ENCODE measurements around the gene HES4. TPM values are rescaled to one million over a fixed set of nuclear protein-coding genes. Genes with fewer than 3 reads are reported as not detected.

Gene HES4
- total RNA-seq, 1 donor = 3.6 TPM

DNA sequence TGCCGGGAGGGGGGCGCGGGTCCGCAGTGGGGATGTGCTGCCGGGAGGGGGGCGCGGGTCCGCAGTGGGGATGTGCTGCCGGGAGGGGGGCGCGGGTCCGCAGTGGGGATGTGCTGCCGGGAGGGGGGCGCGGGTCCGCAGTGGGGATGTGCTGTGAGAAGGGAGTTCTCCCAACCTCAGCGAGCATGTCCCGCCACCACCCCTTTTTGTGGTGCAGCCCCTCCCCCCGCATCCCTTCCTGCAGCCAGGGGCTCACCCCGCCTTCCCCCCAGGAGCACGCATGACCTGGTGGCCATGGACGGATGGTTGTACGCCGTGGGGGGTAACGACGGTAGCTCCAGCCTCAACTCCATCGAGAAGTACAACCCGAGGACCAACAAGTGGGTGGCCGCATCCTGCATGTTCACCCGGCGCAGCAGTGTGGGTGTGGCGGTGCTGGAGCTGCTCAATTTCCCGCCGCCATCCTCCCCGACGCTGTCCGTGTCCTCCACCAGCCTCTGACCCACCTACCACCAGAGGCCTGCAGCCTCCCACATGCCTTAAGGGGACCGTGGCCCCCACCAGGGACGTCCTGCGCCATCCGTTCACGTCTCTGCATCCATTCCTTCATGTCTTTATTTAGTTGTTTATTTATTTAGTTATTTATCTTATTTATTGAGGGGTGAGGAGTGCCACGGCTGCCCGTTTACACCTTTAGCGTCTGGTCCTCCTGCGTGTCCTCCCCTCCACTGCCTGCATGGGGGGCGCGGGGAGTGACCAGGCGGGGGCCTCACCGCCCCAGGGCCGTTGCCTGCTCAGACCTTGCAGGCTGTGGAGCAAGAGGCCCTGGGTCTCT lies 35.0 kb downstream of the HES4 start:
- peaks cover 24% of the 10 kb centered on the region for H3K4me1 ChIP-seq (ENCODE audit: insufficient read depth, low read length)
- peaks cover 3% of the 10 kb centered on the region for H3K27me3 ChIP-seq (ENCODE audit: insufficient read depth, low read length)
- no peaks in the 10 kb centered on the region for H3K9me3 ChIP-seq (ENCODE audit: low read depth, low read length)
- H3K4me3 ChIP-seq (ENCODE audit: low read length) = no peak overlapping the region

GRCh38 chr1:963746-964525 lies 36.0 kb downstream of the HES4 start:
- H3K9me3 ChIP-seq (ENCODE audit: low read depth, low read length) = no peaks in the 10 kb centered on the region
- peaks cover 30% of the 10 kb centered on the region for H3K4me1 ChIP-seq (ENCODE audit: insufficient read depth, low read length)
- no peak overlapping the region for H3K4me3 ChIP-seq (ENCODE audit: low read length)

GRCh38 chr1:963301-963651 lies 36.6 kb downstream of the HES4 start:
- Histone ChIP-seq H3K27me3 (ENCODE audit: insufficient read depth, low read length) (no peaks in the 10 kb centered on the region), H3K4me3 (ENCODE audit: low read length) (no peak overlapping the region), H3K9me3 (ENCODE audit: low read depth, low read length) (no peaks in the 10 kb centered on the region), H3K4me1 (ENCODE audit: insufficient read depth, low read length) (peaks cover 34% of the 10 kb centered on the region)

More at GRCh38 chr1:963746-964525, 36.0 kb downstream of the HES4 start:
- H3K27me3 ChIP-seq (ENCODE audit: insufficient read depth, low read length) = no peaks in the 10 kb centered on the region

GRCh38 chr1:962381-963300 lies 37.3 kb downstream of the HES4 start:
- no peak overlapping the region for H3K4me3 ChIP-seq (ENCODE audit: low read length)

GRCh38 chr1:961132-961669 lies 38.7 kb downstream of the HES4 start:
- Histone ChIP-seq H3K4me1 (ENCODE audit: insufficient read depth, low read length) (peaks cover 36% of the 10 kb centered on the region), H3K4me3 (ENCODE audit: low read length) (peak overlapping the region; percentile 41), H3K27me3 (ENCODE audit: insufficient read depth, low read length) (no peaks in the 10 kb centered on the region), H3K9me3 (ENCODE audit: low read depth, low read length) (no peaks in the 10 kb centered on the region)

More at GRCh38 chr1:962381-963300, 37.3 kb downstream of the HES4 start:
- Histone ChIP-seq H3K27me3 (ENCODE audit: insufficient read depth, low read length) (no peaks in the 10 kb centered on the region), H3K4me1 (ENCODE audit: insufficient read depth, low read length) (peaks cover 40% of the 10 kb centered on the region), H3K9me3 (ENCODE audit: low read depth, low read length) (no peaks in the 10 kb centered on the region)

GRCh38 chr1:960363-961131 lies 39.4 kb downstream of the HES4 start, which contains the start of gene KLHL17:
TSS of gene KLHL17 (plus strand) at chr1:960584. CDS start at chr1:960694, 110 bp downstream.
- Histone ChIP-seq H3K9me3 (ENCODE audit: low read depth, low read length) (no peaks in the 10 kb centered on the region), H3K4me3 (ENCODE audit: low read length) (peak within 1 kb of the TSS; percentile 41), H3K4me1 (ENCODE audit: insufficient read depth, low read length) (peaks cover 35% of the 10 kb centered on the region), H3K27me3 (ENCODE audit: insufficient read depth, low read length) (no peaks in the 10 kb centered on the region)

- H3K4me1 ChIP-seq (ENCODE audit: insufficient read depth, low read length) = peaks cover 36% of the 10 kb centered on the region
- H3K27me3 ChIP-seq (ENCODE audit: insufficient read depth, low read length) = no peaks in the 10 kb centered on the region
- peak overlapping the region; percentile 41 for H3K4me3 ChIP-seq (ENCODE audit: low read length)
- no peaks in the 10 kb centered on the region for H3K9me3 ChIP-seq (ENCODE audit: low read depth, low read length)
These were observed 40.0 kb downstream of the HES4 start for GRCh38 chr1:959731-960362.

DNA sequence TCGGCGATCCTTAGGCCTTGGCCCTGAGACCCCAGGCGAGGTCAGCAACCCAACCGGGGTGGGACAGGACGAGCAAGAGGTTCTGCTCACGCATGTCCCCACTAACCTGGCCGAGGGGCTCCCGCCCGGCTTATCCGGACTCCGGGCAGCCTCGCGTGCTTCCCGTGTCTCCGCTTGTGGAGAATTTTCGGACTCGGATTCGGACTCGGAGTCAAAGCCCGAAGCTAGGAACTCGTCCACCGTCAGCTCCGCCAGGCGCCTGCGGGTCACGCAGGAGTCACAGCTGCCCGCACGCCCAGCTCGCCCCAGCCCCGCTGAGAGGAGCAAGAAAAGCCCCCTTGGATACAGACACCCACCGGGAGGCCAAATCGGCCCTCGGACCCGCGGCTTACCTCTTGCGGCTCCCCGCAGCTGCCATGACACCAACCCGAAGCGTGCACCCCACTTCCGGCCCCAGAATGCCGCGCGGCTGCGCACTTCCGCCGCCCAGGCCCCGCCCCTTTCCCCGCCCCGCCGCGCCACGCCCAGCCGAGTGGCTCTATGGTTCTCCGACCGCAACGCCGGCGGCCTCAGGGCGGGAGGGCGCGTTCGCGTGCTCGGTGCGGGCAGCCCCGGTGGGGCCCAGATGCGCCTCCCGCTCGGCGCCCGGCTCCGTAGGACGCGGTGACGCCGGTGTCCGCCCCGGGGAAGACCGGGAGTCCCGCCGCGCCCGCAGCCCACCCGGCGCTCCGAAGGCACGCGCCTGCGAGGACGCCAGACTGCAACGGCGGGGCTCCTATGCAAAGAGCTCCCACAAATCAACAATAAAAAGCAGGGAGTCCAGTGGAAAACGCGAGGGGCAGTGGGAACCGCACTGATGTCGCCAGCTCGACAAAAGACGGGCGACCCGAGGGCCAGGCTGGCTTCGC lies 40.8 kb downstream of the HES4 start, which contains the start of gene NOC2L:
TSS of gene NOC2L (minus strand) at position 434 of the 908 bp plus-strand sequence. CDS start at position 418, 16 bp downstream.
- no peaks in the 10 kb centered on the region for H3K27me3 ChIP-seq (ENCODE audit: insufficient read depth, low read length)
- H3K4me3 ChIP-seq (ENCODE audit: low read length) = peak within 1 kb of the TSS; percentile 97
- peaks cover 36% of the 10 kb centered on the region for H3K4me1 ChIP-seq (ENCODE audit: insufficient read depth, low read length)
- no peaks in the 10 kb centered on the region for H3K9me3 ChIP-seq (ENCODE audit: low read depth, low read length)

GRCh38 chr1:956636-957035 lies 43.3 kb downstream of the HES4 start:
- Histone ChIP-seq H3K4me3 (ENCODE audit: low read length) (no peak overlapping the region), H3K9me3 (ENCODE audit: low read depth, low read length) (no peaks in the 10 kb centered on the region), H3K4me1 (ENCODE audit: insufficient read depth, low read length) (peaks cover 36% of the 10 kb centered on the region), H3K27me3 (ENCODE audit: insufficient read depth, low read length) (no peaks in the 10 kb centered on the region)

DNA sequence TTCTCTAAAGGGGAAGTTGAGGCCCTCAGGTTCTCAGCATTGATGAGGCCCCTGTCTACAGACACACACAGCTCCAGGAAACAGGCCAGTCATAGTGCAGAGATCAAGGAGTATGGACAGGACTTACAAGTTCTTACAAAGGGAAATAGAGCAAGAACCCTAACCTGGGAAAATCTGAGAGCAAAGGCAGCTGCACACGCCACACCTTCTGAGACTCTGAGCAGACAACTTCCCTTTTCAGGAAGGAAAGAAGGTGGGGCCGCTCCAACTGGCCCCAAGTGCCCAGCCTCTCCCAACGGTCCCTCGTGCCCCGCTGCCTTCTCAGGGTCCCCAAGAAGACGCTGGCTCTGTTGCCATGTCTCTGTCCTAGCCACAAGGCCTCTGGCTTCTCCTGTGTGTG lies 44.4 kb downstream of the HES4 start:
- peaks cover 31% of the 10 kb centered on the region for H3K4me1 ChIP-seq (ENCODE audit: insufficient read depth, low read length)

GRCh38 chr1:954927-955326 lies 45.0 kb downstream of the HES4 start:
- H3K4me3 ChIP-seq (ENCODE audit: low read length) = no peak overlapping the region
- H3K9me3 ChIP-seq (ENCODE audit: low read depth, low read length) = no peaks in the 10 kb centered on the region

More for the DNA sequence above, 44.4 kb downstream of the HES4 start:
- Histone ChIP-seq H3K4me3 (ENCODE audit: low read length) (no peak overlapping the region), H3K27me3 (ENCODE audit: insufficient read depth, low read length) (no peaks in the 10 kb centered on the region), H3K9me3 (ENCODE audit: low read depth, low read length) (no peaks in the 10 kb centered on the region)

DNA sequence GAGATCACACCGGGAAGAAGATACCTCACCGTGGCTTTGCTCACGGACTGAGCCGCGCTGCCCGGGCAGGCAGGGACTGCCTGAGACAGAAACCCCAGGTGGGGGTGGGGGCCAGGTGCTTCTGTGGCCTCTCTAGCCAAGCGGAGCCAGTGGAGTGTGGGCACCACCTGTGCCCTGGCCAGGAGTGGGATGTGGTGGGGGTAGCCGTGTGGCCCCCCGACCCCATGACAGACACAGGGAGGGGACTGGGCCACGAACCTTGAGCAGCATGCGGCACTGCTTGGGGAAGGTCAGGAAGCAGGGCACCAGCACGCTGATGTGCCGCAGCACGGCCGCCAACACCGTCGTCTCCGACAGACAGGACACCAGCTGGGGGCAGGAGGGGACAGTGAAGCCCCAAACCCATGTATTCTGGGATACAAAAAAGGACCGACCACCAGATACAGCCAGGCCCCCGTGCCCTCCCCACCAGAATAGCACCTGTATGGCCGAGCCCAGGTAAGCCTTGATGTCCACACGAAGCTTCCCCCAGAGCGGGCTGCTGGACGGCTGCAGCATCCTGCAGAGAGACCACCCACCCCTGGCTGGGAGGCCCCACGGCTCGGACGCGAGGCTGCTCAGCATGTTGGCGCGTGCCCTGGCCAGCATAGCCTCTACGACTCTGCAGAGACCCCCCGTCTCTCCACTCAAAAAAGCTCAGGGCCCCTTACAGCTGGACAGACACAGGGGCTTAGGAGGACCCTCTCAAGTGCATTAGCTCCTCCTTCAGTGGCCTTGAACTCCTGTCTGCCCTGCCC lies 46.2 kb downstream of the HES4 start:
- no peaks in the 10 kb centered on the region for H3K27me3 ChIP-seq (ENCODE audit: insufficient read depth, low read length)
- peaks cover 25% of the 10 kb centered on the region for H3K4me1 ChIP-seq (ENCODE audit: insufficient read depth, low read length)
- H3K9me3 ChIP-seq (ENCODE audit: low read depth, low read length) = no peaks in the 10 kb centered on the region
- H3K4me3 ChIP-seq (ENCODE audit: low read length) = no peak overlapping the region

More at GRCh38 chr1:954927-955326, 45.0 kb downstream of the HES4 start:
- Histone ChIP-seq H3K27me3 (ENCODE audit: insufficient read depth, low read length) (no peaks in the 10 kb centered on the region), H3K4me1 (ENCODE audit: insufficient read depth, low read length) (peaks cover 31% of the 10 kb centered on the region)

Measured in mononuclear cell (primary cell).